Activated naive CD4-positive, alpha-beta T cell treated with anti-CD3 and anti-CD28 coated beads for 36 hours (primary cell): ENCODE measurements around the gene TENT4B. TPM values are rescaled to one million over a fixed set of nuclear protein-coding genes. Genes with fewer than 3 reads are reported as not detected.

Source experiments
- CTCF ChIA-PET: fragments of 350-600 bp; sonication (Branson Sonifier 250); formaldehyde crosslinking; loops from one replicate; lab custom pipeline; 2021; ENCODE audit warnings: antibody characterized with exemption; lab: Charles Lee
- DNase-seq: peaks from one replicate; pipeline ENCODE4 v3.0.0-alpha.2; 2020
- H3K27ac Mint-ChIP-seq: one replicate; pipeline ENCODE4 v1.8.0; 2021; ENCODE audit warnings: mild to moderate bottlenecking, mixed read lengths
- H3K27me3 Mint-ChIP-seq: one replicate; pipeline ENCODE4 v1.8.0; 2021; ENCODE audit warnings: low read depth, mixed read lengths
- H3K36me3 Mint-ChIP-seq: one replicate; pipeline ENCODE4 v1.8.0; 2021; ENCODE audit warnings: low read depth, mixed read lengths
- H3K4me1 Mint-ChIP-seq: one replicate; pipeline ENCODE4 v1.8.0; 2021; ENCODE audit warnings: low read depth, mixed read lengths
- H3K4me3 Mint-ChIP-seq: one replicate; pipeline ENCODE4 v1.8.0; 2021; ENCODE audit warnings: mild to moderate bottlenecking, moderate library complexity, mixed read lengths
- H3K9me3 Mint-ChIP-seq: one replicate; pipeline ENCODE4 v1.8.0; 2021; ENCODE audit warnings: mixed read lengths
- intact Hi-C: fragments of 100-400 bp; cut with micrococcal nuclease; formaldehyde crosslinking; loops from one replicate; pipeline ENCODE4 v1.15.1; 2023
- total RNA-seq, 2 experiments: library from RNA; stranded (reverse); gene quantifications; one replicate each; pipeline ENCODE4 v1.2.3, GENCODE V29; 2021

The TENT4B gene
- total RNA-seq, 2 experiments from 2014 or later: 17.9 to 18.4 TPM

- peak; percentile 5 for DNase-seq
- H3K27ac Mint-ChIP-seq: peak overlapping the region; percentile 26
- H3K27me3 Mint-ChIP-seq: no peaks in the 10 kb centered on the region
- intact Hi-C loops: loop anchor here (5.0 kb wide), 2 partner anchors 97 to 203 kb away; partner anchors contain the start of genes BRD7 and HEATR3
- H3K9me3 Mint-ChIP-seq: no peaks in the 10 kb centered on the region
- CTCF ChIA-PET: interaction anchor here (0.9 to 1.3 kb wide), 2 partner anchors 57 to 245 kb away, joined by 3 to 4 read pairs; partner anchors contain the start of gene CNEP1R1
- H3K36me3 Mint-ChIP-seq: peaks cover 11% of the 10 kb centered on the region
- H3K4me3 Mint-ChIP-seq: no peak overlapping the region
- H3K4me1 Mint-ChIP-seq: peaks cover 77% of the 10 kb centered on the region
These were observed 116.8 kb downstream of the TENT4B start for GRCh38 chr16:50269769-50270509.

DNA sequence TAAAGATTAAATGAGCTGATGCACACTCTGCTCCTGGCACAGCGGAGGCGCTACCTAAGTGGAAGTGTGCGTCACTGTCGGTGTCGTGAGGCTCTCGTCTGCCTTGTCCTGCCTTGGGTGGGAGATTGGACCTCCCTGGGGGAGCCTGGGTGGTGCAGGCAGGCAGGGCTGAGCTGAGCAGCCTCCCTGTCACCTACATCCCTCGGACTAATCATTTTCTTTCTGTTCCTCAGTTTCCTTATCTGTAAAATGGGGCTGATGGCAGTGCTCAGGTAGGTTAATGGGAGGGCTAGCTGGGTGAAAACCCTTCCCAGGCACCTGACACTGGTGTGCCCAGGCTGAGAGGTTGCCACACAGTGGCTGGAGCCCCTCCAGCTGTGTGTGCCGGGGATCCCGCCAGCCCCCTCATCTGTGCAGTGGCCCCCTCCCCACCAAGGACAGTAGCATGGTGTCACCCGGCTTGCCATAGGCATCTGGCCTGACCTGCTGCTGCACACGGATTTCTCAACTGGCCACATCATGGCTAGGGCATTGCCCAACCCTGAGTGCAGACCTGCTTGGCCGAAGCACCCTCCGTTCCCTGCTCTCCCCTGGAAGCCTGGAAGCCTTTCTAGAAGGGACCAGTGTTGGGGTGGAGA lies 117.5 kb downstream of the TENT4B start:
- peaks cover 78% of the 10 kb centered on the region for H3K4me1 Mint-ChIP-seq
- peak; percentile 6 for DNase-seq
- no peaks in the 10 kb centered on the region for H3K27me3 Mint-ChIP-seq
- intact Hi-C loops: no loop called here
- peak overlapping the region; percentile 12 for H3K27ac Mint-ChIP-seq
- no peak overlapping the region for H3K4me3 Mint-ChIP-seq
- peaks cover 14% of the 10 kb centered on the region for H3K36me3 Mint-ChIP-seq
- CTCF ChIA-PET: interaction anchor here (0.9 to 1.3 kb wide), 2 partner anchors 57 to 245 kb away, joined by 3 to 4 read pairs; partner anchors contain the start of gene CNEP1R1
- no peaks in the 10 kb centered on the region for H3K9me3 Mint-ChIP-seq

GRCh38 chr16:50271148-50272041 lies 118.3 kb downstream of the TENT4B start:
- H3K4me1 Mint-ChIP-seq: peaks cover 78% of the 10 kb centered on the region
- intact Hi-C loops: no loop called here
- peaks cover 14% of the 10 kb centered on the region for H3K36me3 Mint-ChIP-seq
- H3K27ac Mint-ChIP-seq: peak overlapping the region; percentile 36
- H3K27me3 Mint-ChIP-seq: no peaks in the 10 kb centered on the region
- no peak overlapping the region for H3K4me3 Mint-ChIP-seq
- CTCF ChIA-PET: interaction anchor here (0.7 to 0.9 kb wide), 2 partner anchors 246 to 393 kb away, joined by 3 to 4 read pairs; partner anchors contain the start of gene CNEP1R1
- no peak for DNase-seq
- H3K9me3 Mint-ChIP-seq: no peaks in the 10 kb centered on the region

DNA sequence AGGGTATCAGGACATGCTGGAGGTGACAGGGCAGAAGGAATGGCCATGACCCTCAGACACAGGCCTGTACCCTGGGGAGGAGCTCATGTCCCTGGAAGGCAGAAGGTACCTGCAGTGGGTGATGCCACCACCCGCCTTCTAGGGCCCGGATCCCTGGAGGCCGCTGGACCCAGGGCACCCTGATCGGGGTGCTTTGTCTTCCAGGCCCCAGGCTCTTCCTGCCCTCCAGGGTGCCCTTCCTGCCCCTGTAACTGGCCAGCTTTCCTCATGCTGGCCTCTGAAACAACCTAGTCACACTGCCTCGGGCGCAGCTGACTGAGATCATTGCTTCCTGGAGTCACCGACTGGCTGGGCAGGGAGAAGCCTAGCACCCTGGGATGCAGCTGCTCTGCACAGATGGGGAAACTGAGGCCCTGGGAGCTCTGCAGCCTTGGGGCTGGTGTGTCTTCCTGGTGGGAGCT lies 119.0 kb downstream of the TENT4B start:
- Mint-ChIP-seq H3K4me1 (peaks cover 84% of the 10 kb centered on the region), H3K27ac (peak overlapping the region; percentile 99), H3K27me3 (no peaks in the 10 kb centered on the region), H3K36me3 (peaks cover 12% of the 10 kb centered on the region), H3K9me3 (peaks cover 1% of the 10 kb centered on the region), H3K4me3 (no peak overlapping the region)
- CTCF ChIA-PET: interaction anchor here (0.7 to 2.0 kb wide), 4 partner anchors 11 to 392 kb away, joined by 3 to 8 read pairs (median 4); no protein-coding TSS in a partner anchor
- DNase-seq: no peak
- intact Hi-C loops: no loop called here

GRCh38 chr16:50272687-50273381 lies 119.7 kb downstream of the TENT4B start:
- no peak for DNase-seq
- H3K27me3 Mint-ChIP-seq: no peaks in the 10 kb centered on the region
- H3K4me1 Mint-ChIP-seq: peaks cover 91% of the 10 kb centered on the region
- H3K27ac Mint-ChIP-seq: peak overlapping the region; percentile 99
- intact Hi-C loops: no loop called here
- H3K4me3 Mint-ChIP-seq: no peak overlapping the region
- CTCF ChIA-PET: interaction anchor here (0.8 to 3.7 kb wide), 8 partner anchors 7 to 248 kb away, joined by 3 to 30 read pairs (median 5); partner anchors contain the start of genes ADCY7 and CNEP1R1
- peaks cover 1% of the 10 kb centered on the region for H3K9me3 Mint-ChIP-seq
- peaks cover 12% of the 10 kb centered on the region for H3K36me3 Mint-ChIP-seq

- Mint-ChIP-seq H3K36me3 (peaks cover 17% of the 10 kb centered on the region), H3K27ac (peak overlapping the region; percentile 99), H3K9me3 (peaks cover 5% of the 10 kb centered on the region), H3K27me3 (no peaks in the 10 kb centered on the region), H3K4me1 (peaks cover 93% of the 10 kb centered on the region), H3K4me3 (peak overlapping the region; percentile 91)
- DNase-seq: no peak
- CTCF ChIA-PET: interaction anchor here (0.8 to 3.7 kb wide), 9 partner anchors 8 to 248 kb away, joined by 3 to 30 read pairs (median 5); partner anchors contain the start of genes ADCY7 and CNEP1R1
- intact Hi-C loops: no loop called here
These were observed 120.2 kb downstream of the TENT4B start for GRCh38 chr16:50273382-50273690.

DNA sequence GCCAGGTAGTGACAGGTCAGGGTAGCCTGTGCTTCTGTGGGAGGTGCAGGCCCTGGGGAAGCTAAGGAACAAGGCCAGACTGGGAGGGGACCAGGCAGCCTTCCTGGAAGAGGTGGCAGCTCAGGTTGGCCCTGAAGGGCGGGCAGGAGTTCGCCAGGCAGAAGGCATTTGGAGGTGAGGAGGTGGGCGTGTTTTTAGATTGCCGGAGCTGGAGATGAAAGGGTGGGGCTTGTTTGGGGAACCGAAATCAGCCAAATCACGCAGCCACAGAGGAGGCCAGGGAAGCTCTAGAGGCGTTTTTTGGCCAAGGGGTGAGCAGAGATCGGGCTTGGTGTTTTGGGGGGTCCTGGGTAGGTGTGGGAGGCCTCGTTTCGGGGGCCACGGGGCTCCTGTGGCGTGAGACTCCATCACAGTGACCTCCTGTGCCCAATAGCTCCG lies 120.8 kb downstream of the TENT4B start:
- Mint-ChIP-seq H3K27me3 (no peaks in the 10 kb centered on the region), H3K4me1 (peaks cover 94% of the 10 kb centered on the region), H3K27ac (peak overlapping the region; percentile 99), H3K9me3 (peaks cover 7% of the 10 kb centered on the region), H3K36me3 (peaks cover 19% of the 10 kb centered on the region), H3K4me3 (peak overlapping the region; percentile 91)
- peak; percentile 70 for DNase-seq
- intact Hi-C loops: loop anchor here (1.0 kb wide), 1 partner anchor 152 kb away; no protein-coding TSS in a partner anchor
- CTCF ChIA-PET: interaction anchor here (0.8 to 3.7 kb wide), 10 partner anchors 9 to 249 kb away, joined by 3 to 30 read pairs (median 5); partner anchors contain the start of genes ADCY7 and CNEP1R1

DNA sequence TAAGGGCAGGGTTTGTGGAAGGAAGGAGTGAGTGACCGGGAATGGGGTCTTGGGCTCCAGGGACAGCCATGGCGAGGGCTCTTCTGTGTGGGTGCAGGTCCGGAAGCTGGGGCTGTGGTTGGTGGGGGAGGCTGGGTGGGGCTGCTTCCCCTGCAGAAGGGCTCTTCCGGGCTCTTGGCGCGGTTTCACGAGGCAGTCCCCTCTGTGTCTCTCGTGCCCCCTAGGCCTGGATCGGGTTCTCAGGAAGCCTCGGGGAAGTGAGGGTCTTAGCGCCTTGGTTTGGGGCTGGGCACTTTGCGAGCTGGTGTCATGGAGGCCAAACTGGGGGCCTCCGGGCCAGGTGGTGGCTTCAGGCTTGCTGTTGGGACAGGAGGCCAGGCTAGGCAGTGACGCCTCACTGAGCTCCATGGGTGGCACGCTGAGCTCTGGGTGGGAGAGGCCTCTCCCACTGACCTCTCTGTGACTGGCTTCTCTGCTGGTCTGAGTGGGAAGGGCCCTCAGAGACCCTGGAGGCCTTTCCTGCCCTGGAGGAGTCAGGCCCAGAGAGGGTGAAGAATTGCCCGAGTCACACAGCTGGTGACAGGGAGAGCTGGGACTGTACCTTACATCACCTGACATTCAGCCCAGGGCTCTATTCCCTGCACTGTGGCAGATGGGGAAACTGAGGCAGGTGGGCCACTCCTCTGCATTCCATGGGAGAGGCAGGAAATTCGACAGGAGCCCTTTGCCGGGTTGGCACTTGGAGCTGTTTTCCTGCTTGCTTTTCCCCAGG lies 121.4 kb downstream of the TENT4B start:
- H3K36me3 Mint-ChIP-seq: peaks cover 19% of the 10 kb centered on the region
- peaks cover 94% of the 10 kb centered on the region for H3K4me1 Mint-ChIP-seq
- H3K27me3 Mint-ChIP-seq: no peaks in the 10 kb centered on the region
- H3K4me3 Mint-ChIP-seq: peak overlapping the region; percentile 91
- CTCF ChIA-PET: interaction anchor here (0.9 to 3.7 kb wide), 12 partner anchors 9 to 532 kb away, joined by 3 to 30 read pairs (median 4); partner anchors contain the start of genes ADCY7 and CNEP1R1
- DNase-seq: peak; percentile 62
- H3K27ac Mint-ChIP-seq: peak overlapping the region; percentile 99
- peaks cover 7% of the 10 kb centered on the region for H3K9me3 Mint-ChIP-seq
- intact Hi-C loops: loop anchor here (1.0 to 5.0 kb wide), 5 partner anchors 102 to 273 kb away; partner anchors contain the start of genes CNEP1R1 and NKD1

DNA sequence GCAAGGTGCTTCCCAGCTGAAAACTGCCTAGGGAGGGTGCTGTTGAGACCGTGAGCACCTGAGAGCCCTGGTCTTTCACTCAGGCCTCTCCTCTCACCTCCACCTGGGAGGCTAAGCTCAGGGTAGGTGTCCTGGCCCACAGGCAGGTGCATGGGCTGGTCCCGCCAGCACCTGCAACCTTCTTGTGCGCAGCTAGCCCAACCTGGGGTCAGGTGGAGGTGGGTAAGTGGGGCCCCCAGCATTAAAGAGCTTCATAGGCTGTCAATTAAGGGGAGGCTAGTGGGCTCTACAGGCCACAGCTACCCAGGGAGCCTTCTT lies 122.0 kb downstream of the TENT4B start:
- Mint-ChIP-seq H3K4me1 (peaks cover 94% of the 10 kb centered on the region), H3K9me3 (peaks cover 7% of the 10 kb centered on the region), H3K4me3 (peak overlapping the region; percentile 91), H3K27ac (peak overlapping the region; percentile 99), H3K27me3 (no peaks in the 10 kb centered on the region), H3K36me3 (peaks cover 19% of the 10 kb centered on the region)
- CTCF ChIA-PET: interaction anchor here (0.9 to 3.7 kb wide), 9 partner anchors 10 to 531 kb away, joined by 3 to 30 read pairs (median 4); partner anchors contain the start of genes ADCY7 and CNEP1R1
- DNase-seq: no peak
- intact Hi-C loops: loop anchor here (5.0 kb wide), 4 partner anchors 103 to 272 kb away; partner anchors contain the start of genes CNEP1R1 and NKD1
